ENCODE data around the gene NRXN2. TPM values are rescaled to one million over a fixed set of nuclear protein-coding genes. Genes with fewer than 3 reads are reported as not detected.

The NRXN2 gene
- polyA plus RNA-seq, 1 of the 3 experiments (the other 2 are of a cell fraction): 0.15 TPM

DNA sequence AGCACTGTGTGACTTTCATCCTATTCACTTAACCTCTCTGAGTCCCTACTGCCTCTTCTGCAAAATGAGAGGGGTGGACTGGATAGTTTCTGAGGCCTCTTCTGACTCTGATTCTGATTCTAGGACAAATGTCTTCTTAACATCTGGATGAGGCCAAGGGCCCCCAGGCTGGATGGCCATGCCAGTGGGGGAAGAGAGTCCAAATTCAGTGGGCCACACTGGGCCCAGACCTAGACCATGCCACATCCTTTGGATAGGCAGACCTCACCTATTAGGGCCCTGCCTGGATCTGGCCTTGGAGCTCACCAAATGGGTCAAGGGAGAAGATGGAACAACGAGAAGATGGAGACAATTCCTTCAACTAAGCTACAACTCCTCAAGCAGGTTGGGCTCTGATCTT lies 24.6 kb downstream of the NRXN2 start (continued):
- no peak for TF ChIP-seq SIN3A (IDR thresholded peaks at IDR 0.05; ENCODE audit: borderline replicate concordance, low read depth, low read length)
- no peak for TF ChIP-seq JUND (IDR thresholded peaks at IDR 0.05)
- TF ChIP-seq, protein P1, sequence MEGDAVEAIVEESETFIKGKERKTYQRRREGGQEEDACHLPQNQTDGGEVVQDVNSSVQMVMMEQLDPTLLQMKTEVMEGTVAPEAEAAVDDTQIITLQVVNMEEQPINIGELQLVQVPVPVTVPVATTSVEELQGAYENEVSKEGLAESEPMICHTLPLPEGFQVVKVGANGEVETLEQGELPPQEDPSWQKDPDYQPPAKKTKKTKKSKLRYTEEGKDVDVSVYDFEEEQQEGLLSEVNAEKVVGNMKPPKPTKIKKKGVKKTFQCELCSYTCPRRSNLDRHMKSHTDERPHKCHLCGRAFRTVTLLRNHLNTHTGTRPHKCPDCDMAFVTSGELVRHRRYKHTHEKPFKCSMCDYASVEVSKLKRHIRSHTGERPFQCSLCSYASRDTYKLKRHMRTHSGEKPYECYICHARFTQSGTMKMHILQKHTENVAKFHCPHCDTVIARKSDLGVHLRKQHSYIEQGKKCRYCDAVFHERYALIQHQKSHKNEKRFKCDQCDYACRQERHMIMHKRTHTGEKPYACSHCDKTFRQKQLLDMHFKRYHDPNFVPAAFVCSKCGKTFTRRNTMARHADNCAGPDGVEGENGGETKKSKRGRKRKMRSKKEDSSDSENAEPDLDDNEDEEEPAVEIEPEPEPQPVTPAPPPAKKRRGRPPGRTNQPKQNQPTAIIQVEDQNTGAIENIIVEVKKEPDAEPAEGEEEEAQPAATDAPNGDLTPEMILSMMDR (IDR thresholded peaks at IDR 0.05): no peak
- TF ChIP-seq RAD21 (IDR thresholded peaks at IDR 0.05; ENCODE audit: low read length): no peak
- TF ChIP-seq FOXM1 (IDR thresholded peaks at IDR 0.05; ENCODE audit: low read depth): no peak
- no peak for TF ChIP-seq SMC3 (IDR thresholded peaks at IDR 0.05; ENCODE audit: low read depth, low read length)
- TF ChIP-seq, protein P2, sequence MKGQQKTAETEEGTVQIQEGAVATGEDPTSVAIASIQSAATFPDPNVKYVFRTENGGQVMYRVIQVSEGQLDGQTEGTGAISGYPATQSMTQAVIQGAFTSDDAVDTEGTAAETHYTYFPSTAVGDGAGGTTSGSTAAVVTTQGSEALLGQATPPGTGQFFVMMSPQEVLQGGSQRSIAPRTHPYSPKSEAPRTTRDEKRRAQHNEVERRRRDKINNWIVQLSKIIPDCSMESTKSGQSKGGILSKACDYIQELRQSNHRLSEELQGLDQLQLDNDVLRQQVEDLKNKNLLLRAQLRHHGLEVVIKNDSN (IDR thresholded peaks at IDR 0.05; ENCODE audit: borderline replicate concordance, low read depth): no peak
- no peak for TF ChIP-seq NRF1 (IDR thresholded peaks at IDR 0.05; ENCODE audit: low read depth, low read length)
- TF ChIP-seq RXRA (IDR thresholded peaks at IDR 0.05; ENCODE audit: borderline replicate concordance, low read depth): no peak

DNA sequence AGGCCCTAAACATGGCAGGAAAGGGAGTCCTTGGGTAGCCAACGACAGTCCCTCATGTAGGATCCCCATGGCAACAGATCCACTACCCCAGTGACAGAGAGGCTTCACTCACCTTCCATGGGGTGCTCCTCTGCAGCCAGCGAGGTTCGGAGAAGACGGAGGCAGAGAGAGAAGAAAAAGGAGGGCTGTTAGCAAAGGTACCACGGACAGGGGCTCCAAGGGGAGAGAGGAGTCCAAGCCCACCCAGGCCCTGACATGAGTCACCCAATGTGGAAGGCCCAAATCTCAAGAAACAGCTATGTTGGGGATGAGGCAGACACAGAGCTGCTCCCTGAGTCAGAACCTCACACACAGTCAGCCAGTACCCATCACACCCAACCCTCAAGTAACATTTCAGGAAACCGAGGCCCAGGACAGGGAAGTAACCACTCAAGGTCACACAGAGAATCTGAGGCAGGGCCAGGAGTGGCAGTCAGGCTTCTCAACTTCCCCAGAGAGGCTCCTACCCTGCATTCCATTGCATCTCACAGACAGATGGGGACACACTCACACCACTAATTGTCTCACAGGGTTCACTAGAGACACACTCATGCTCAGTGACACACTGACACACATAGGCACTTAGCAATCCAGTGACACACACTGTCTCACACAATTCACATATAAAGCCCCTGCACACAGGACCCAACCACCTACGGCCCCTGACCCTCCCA lies 25.2 kb downstream of the NRXN2 start:
- H2AFZ ChIP-seq (ENCODE audit: low read depth): no peak overlapping the region
- no peak for DNase-seq
- no peaks in the 10 kb centered on the region for H4K20me1 ChIP-seq (ENCODE audit: insufficient read depth)
- H3K4me2 ChIP-seq: no peak overlapping the region
- peaks cover 35% of the 10 kb centered on the region for H3K27me3 ChIP-seq (ENCODE audit: insufficient read depth)
- H3K9me3 ChIP-seq: no peaks in the 10 kb centered on the region
- ChIA-PET POLR2A (no interaction called here), CTCF (interaction anchor here (0.9 to 5.6 kb wide), 2 partner anchors 10 to 20 kb away, joined by 3 to 35 read pairs; no protein-coding TSS in a partner anchor)
- no peaks in the 10 kb centered on the region for H3K9me2 ChIP-seq
- H3K4me1 ChIP-seq (ENCODE audit: control insufficient read depth in 1 of 2, insufficient read depth in 2 of 2, low read depth in 1 of 2, low read length in 1 of 2): peaks cover 0 to 44% of the 10 kb centered on the region in 2 experiments; a peak in 2 of 4 replicates
- H3K36me3 ChIP-seq (replicated peaks in 1 of 2; ENCODE audit: control insufficient read depth in 1 of 2, insufficient read depth in 2 of 2, low read length in 1 of 2): no peaks in the 10 kb centered on the region
- TF ChIP-seq RFX5 (IDR thresholded peaks at IDR 0.05; ENCODE audit: low read length) (no peak), NFIC (IDR thresholded peaks at IDR 0.05; ENCODE audit: borderline replicate concordance) (no peak), GATA2 (CRISPR knock-in tag; IDR thresholded peaks at IDR 0.05) (no peak), SMC3 (IDR thresholded peaks at IDR 0.05; ENCODE audit: low read depth, low read length) (no peak), POLR2AphosphoS5 (IDR thresholded peaks at IDR 0.05; ENCODE audit: low read depth, low read length) (no peak), FOSL2 (IDR thresholded peaks at IDR 0.05; ENCODE audit: borderline replicate concordance, low read depth) (no peak), SIN3A (IDR thresholded peaks at IDR 0.05; ENCODE audit: borderline replicate concordance, low read depth, low read length) (no peak), EZH2phosphoT487 (IDR thresholded peaks at IDR 0.05; ENCODE audit: borderline replicate concordance, low read depth) (no peak), ELF1 (IDR thresholded peaks at IDR 0.05) (no peak), TCF12 (IDR thresholded peaks at IDR 0.05) (no peak), GABPA (IDR thresholded peaks at IDR 0.05; ENCODE audit: low read depth) (no peak), TAF1 (IDR thresholded peaks at IDR 0.05; ENCODE audit: borderline replicate concordance, low read depth, low read length) (no peak)
- TF ChIP-seq, protein P3, sequence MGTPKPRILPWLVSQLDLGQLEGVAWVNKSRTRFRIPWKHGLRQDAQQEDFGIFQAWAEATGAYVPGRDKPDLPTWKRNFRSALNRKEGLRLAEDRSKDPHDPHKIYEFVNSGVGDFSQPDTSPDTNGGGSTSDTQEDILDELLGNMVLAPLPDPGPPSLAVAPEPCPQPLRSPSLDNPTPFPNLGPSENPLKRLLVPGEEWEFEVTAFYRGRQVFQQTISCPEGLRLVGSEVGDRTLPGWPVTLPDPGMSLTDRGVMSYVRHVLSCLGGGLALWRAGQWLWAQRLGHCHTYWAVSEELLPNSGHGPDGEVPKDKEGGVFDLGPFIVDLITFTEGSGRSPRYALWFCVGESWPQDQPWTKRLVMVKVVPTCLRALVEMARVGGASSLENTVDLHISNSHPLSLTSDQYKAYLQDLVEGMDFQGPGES (IDR thresholded peaks at IDR 0.05; ENCODE audit: low read depth, low read length): no peak
- TF ChIP-seq, protein P4, sequence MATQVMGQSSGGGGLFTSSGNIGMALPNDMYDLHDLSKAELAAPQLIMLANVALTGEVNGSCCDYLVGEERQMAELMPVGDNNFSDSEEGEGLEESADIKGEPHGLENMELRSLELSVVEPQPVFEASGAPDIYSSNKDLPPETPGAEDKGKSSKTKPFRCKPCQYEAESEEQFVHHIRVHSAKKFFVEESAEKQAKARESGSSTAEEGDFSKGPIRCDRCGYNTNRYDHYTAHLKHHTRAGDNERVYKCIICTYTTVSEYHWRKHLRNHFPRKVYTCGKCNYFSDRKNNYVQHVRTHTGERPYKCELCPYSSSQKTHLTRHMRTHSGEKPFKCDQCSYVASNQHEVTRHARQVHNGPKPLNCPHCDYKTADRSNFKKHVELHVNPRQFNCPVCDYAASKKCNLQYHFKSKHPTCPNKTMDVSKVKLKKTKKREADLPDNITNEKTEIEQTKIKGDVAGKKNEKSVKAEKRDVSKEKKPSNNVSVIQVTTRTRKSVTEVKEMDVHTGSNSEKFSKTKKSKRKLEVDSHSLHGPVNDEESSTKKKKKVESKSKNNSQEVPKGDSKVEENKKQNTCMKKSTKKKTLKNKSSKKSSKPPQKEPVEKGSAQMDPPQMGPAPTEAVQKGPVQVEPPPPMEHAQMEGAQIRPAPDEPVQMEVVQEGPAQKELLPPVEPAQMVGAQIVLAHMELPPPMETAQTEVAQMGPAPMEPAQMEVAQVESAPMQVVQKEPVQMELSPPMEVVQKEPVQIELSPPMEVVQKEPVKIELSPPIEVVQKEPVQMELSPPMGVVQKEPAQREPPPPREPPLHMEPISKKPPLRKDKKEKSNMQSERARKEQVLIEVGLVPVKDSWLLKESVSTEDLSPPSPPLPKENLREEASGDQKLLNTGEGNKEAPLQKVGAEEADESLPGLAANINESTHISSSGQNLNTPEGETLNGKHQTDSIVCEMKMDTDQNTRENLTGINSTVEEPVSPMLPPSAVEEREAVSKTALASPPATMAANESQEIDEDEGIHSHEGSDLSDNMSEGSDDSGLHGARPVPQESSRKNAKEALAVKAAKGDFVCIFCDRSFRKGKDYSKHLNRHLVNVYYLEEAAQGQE (IDR thresholded peaks at IDR 0.05; ENCODE audit: low read depth, low read length): no peak
- TF ChIP-seq, protein P5, sequence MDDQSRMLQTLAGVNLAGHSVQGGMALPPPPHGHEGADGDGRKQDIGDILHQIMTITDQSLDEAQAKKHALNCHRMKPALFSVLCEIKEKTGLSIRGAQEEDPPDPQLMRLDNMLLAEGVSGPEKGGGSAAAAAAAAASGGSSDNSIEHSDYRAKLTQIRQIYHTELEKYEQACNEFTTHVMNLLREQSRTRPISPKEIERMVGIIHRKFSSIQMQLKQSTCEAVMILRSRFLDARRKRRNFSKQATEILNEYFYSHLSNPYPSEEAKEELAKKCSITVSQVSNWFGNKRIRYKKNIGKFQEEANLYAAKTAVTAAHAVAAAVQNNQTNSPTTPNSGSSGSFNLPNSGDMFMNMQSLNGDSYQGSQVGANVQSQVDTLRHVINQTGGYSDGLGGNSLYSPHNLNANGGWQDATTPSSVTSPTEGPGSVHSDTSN (IDR thresholded peaks at IDR 0.05): no peak
- no peak overlapping the region for H3K9ac ChIP-seq
- H3K79me2 ChIP-seq (ENCODE audit: insufficient read depth): no peaks in the 10 kb centered on the region
- no peaks in the 10 kb centered on the region for H3F3A ChIP-seq (replicated peaks; ENCODE audit: insufficient read depth)
- H3K4me3 ChIP-seq (ENCODE audit: low read depth in 2 of 2, low read length in 1 of 2): no peak overlapping the region
- no peak overlapping the region for H3K27ac ChIP-seq (ENCODE audit: low read depth in 2 of 2, low read length in 1 of 2)
- WGBS (ENCODE audit: low lambda C conversion rate): 51% methylated on average over 7 of the region's 7 CpGs
